Measurements from ENCODE around the gene NTSR1.

NTSR1 gene

GRCh38 chr20:62740286-62741141 is 31.9 kb downstream of the NTSR1 start:
- DNase-seq (ENCODE audit: low read depth): peak; percentile 51

GRCh38 chr20:62741191-62741691 is 32.6 kb downstream of the NTSR1 start:
- DNase-seq (ENCODE audit: low read depth): no peak

GRCh38 chr20:62741701-62742491 is 33.3 kb downstream of the NTSR1 start:
- no peak for DNase-seq (ENCODE audit: low read depth)

DNA sequence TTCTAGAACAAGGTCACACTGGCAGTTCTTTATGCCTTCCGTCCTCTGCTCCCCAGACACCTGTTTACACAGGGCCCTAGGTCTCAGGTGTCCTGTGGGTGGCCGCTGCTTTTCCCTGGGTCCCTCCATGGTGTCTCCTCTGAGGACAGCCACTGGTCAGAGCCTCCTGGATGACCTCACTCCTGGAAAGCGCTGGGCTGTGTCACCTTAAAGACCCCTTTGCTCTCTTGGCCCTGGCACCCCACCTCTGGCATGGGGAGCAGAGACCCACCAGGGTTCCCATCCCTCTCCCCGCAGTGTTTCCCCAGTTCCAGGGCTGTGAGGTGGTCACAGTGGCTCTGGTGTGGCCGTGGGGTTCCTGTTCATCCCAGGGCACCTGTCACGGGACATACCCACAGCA is 33.9 kb downstream of the NTSR1 start:
- no peak for DNase-seq (ENCODE audit: low read depth)

DNA sequence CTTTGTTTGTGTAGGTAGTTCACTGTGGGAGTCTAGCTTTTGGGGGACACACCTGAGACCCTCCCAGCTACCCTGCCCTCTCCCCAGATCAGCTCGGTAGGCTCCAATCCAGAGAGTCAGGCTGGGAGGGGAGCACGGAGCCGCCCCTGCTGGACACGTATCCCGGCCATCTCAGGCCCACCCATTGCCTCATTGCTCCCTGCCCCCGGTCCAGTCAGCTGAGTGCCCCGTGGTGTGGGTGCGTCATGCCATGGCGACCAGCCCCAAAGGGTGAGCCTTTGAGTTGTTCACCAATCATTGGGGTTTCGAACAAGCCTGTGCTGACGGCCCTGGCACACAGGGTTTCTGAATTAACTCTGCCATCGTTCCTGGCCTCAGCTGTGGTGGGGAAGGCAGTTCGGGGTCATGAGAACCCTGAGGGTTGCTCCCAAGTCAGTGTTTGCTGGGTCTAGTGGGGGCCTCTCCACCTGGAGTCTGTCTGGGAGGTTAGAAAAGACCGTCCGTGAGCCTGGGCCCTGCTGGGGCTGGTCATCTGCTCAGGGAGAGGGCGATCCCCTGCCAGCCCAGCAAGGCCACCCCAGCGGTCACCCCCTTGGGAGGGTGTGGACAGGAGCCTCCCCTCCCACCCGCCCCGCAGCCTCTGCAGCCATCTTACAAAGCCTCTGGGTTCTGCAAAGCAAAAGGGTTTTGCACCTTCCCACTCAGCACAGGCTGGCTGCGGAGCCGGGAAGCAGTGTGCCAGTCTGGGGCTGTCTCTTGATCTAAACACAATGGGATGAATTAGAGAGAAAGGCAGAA is 34.5 kb downstream of the NTSR1 start:
- no peak for DNase-seq (ENCODE audit: low read depth)

- no peak for DNase-seq (ENCODE audit: low read depth)
These were observed 35.2 kb downstream of the NTSR1 start for GRCh38 chr20:62743777-62744317.

DNA sequence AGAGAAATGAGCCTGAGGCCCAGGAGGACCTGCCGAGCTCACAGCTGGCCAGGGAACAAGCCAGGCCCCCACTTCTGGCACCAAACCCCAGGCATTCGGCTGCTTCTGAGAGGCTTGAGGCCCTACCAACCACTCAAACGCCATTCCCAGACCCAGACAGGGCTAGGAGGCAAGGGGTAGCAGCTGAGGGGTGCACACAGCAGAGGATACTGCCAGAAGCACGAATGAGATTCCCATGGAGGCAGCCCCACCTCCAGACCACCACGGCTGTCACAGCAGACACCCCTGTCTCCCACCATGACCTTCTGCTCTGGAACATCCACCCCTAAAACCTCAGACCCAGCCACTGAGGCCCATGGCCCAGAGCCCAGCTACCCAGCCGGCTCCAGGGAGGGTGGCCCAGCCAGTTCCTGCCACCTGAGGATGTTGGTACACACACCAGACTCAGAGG is 36.1 kb downstream of the NTSR1 start:
- DNase-seq (ENCODE audit: low read depth): no peak

DNA sequence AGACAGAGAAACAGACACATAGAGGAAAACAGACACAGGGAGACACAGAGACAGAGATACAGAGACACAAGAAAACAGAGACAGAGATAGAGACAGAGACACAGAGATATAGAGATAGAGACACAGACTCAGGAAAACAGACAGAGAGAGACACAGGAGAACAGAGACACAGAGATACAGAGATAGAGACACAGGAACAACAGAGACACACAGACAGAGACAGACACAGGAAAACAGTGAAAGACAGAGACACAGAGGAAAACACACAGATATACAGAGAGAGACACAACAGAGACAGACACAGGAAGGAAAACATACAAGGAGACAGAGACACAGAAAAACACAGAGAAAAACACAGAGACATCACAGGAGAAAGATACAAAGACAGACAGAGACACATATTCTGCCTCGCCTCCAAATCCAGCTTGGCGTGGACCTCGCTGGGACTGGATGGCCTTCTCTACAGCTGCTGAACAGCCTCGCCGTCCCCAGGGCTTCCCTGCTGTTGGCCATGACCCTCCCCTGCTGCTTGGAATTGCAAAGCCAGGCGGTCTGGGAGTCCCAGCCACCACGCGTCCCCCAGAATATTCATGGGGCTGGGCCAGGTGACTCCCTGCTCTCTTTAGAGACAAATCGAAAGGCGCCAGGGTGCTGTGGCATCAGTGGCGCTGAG is 36.8 kb downstream of the NTSR1 start:
- no peak for DNase-seq (ENCODE audit: low read depth)

DNA sequence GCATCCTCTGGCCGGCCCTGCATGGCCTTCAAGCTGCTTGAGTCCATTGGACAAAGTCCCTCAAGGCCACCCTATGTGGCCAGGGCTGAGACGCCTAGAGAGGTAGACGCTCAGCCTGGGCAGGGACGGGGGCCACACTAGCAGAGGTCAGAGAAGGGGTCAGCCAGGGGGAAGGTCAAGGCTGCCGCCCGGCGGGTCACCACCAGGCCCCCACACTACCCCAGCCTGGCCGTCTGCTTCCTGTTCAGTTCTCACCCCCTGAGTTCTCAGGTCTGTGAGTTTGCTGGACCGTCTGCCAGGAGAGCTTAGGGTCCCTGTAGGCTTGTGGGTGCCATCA is 37.3 kb downstream of the NTSR1 start:
- DNase-seq (ENCODE audit: low read depth): no peak

GRCh38 chr20:62748311-62748710 is 39.7 kb downstream of the NTSR1 start:
- no peak for DNase-seq (ENCODE audit: low read depth)

- DNase-seq (ENCODE audit: low read depth): no peak
These were observed 41.3 kb downstream of the NTSR1 start for GRCh38 chr20:62749851-62750445.

DNA sequence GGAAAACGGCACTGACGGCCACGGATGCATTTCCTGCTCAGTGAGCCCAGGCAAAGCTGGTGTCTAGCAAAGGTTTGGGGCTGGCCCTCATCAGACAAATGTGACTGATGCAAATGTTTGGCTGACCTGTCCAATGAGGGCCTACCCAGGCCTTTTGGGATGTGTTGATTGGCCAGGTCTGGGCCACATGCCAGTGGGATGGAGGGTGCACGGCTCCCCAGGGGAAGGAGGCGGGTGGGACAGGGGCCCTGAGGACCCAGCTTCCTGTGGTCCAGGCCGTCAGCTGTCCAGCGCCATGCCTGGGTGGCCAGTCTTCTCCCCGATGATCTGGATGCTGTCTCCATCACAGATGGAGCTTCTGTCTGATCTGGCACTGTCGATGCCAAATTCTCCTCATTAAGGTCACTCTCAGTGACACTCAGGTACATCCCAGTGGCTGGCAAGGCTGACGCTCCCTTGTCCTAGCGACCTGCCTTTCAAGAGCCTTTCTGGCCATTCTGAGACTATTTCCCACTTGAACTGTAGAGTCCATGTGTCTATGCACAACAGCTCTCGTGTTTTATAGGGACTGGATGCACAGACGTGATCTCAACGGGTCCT is 43.0 kb downstream of the NTSR1 start:
- DNase-seq (ENCODE audit: low read depth): no peak

GRCh38 chr20:62752181-62752670 is 43.6 kb downstream of the NTSR1 start:
- no peak for DNase-seq (ENCODE audit: low read depth)

DNA sequence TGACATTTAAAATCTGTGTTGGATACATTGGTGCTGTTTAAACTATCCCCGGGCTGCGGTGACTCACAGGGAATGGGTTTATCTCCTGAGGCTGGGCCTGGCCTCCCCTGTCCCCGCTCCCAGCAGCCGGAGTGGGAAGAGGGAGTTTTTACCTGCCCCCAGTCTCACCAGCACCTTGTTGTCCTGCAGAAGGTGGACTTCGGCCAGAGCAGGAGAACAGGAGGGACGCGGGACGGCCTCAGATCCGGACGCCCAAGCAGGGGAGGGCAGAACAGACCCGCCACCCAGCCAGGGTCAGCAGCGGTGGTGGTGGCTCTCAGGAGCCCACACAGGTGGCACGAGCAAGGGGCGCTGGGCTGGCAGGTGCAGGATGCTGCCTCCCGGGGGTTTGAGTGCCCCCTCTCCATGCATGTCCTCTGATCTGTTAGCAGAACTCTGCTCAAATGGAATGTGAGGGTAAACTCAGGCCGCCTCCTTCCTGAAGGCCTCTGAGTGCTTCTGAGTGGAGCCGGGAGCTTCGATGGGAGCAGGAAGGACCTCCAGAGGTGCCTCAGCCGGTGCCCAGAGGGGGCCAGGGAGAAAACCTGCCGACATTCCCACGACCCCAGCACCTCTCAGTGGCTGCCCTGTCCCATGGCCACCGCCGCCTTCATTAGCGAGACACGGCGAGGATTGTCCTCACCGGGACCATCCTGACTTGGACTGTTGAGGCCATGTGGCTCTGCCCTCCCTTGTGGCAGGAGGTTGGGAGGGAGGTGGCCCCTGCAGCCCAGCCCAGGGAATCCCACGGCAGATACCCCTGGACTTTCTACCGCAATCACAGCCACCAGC is 44.2 kb downstream of the NTSR1 start:
- no peak for DNase-seq (ENCODE audit: low read depth)

- DNase-seq (ENCODE audit: low read depth): no peak
These were observed 45.0 kb downstream of the NTSR1 start for GRCh38 chr20:62753626-62754025.

DNA sequence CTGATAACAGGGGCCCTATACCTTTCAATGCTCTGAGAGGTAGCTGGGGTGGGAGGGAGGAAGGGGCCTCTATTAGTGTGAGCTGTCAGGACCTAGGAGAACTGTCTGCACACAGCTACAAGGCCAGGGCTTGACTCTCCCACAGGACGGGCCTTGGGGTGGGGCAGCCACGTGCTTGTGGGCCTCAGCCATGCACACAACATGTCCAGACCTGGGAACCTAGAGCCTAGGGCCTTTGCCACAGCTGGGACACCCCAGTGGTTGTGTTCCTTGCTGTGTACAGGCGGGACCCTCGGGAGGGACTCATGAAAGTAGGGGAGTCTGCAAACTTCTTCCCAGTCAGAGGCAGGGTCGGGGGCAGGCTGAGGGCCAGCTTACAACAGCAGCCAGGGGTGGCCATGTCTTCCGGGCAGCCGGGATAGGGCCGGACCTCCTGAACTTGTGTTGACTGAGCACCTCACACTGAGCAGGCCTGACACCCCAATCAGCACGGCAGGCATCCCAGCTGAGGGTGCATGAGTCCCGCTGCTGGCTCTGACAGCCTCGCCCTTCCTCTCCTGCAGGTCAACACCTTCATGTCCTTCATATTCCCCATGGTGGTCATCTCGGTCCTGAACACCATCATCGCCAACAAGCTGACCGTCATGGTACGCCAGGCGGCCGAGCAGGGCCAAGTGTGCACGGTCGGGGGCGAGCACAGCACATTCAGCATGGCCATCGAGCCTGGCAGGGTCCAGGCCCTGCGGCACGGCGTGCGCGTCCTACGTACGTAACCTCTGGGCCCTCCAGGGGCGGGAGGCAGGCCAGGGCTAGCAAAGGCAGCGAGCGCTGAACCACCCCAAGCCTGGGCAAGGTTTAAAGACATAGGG is 45.7 kb downstream of the NTSR1 start:
- no peak for DNase-seq (ENCODE audit: low read depth)

DNA sequence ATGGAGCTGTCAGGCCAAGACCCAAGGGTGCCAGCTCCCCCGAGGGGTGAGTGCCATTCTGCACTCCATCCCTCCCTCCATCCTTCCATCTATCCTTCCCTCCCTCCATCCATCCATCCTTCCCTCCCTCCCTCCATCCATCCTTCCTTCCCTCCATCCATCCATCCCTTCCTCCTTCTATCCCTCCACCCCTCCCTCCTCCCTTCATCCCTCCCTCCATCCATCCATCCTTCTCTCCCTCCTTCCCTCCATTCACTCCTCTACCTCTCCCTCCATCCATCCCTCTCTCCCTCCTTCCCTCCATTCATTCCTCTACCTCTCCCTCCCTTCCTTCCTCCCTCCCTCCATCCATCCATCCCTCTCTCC is 46.3 kb downstream of the NTSR1 start:
- DNase-seq (ENCODE audit: low read depth): no peak
